Neuronal stem cell (in vitro differentiated cells): ENCODE data around the gene UCK2.

Experiments used
- DNase-seq: peaks from one replicate; pipeline ENCODE4 v3.0.0-alpha.2; 2013; ENCODE audit warnings: low spot score
- H2AFZ ChIP-seq: one replicate; pipeline ENCODE4 v1.6.1; 2013; ENCODE audit warnings: mild to moderate bottlenecking, low read length, inconsistent platforms
- H2AK5ac ChIP-seq: 2 replicates; pipeline ENCODE4 v1.6.1; 2013; ENCODE audit warnings: low read depth, mild to moderate bottlenecking, inconsistent platforms, low read length, moderate library complexity, mixed read lengths
- H2BK120ac ChIP-seq: 2 replicates; pipeline ENCODE4 v1.6.1; 2013; ENCODE audit warnings: low read depth, mild to moderate bottlenecking, inconsistent platforms, low read length, moderate library complexity, mixed read lengths
- H2BK12ac ChIP-seq: one replicate; pipeline ENCODE4 v1.6.1; 2013; ENCODE audit warnings: low read length, inconsistent platforms
- H2BK15ac ChIP-seq: 2 replicates; pipeline ENCODE4 v1.6.1; 2013; ENCODE audit warnings: mild to moderate bottlenecking, low read length, inconsistent platforms, mixed read lengths
- H2BK5ac ChIP-seq: one replicate; pipeline ENCODE4 v1.6.1; 2013; ENCODE audit warnings: inconsistent platforms, mild to moderate bottlenecking, low read length, moderate library complexity
- H3K14ac ChIP-seq: one replicate; pipeline ENCODE4 v1.6.1; 2013; ENCODE audit warnings: low read length, inconsistent platforms
- H3K18ac ChIP-seq: 2 replicates; pipeline ENCODE4 v1.6.1; 2013; ENCODE audit warnings: low read length, inconsistent platforms
- H3K23ac ChIP-seq: 2 replicates; pipeline ENCODE4 v1.6.1; 2013; ENCODE audit warnings: low read depth, mild to moderate bottlenecking, mixed read lengths, low read length, inconsistent platforms; ENCODE audit not compliant: poor library complexity
- H3K27ac ChIP-seq: replicated peaks from 3 replicates; pipeline ENCODE4 v1.5.1; 2013; ENCODE audit warnings: low read length, inconsistent platforms
- H3K27me3 ChIP-seq, 3 experiments: 2 replicates each; pipeline ENCODE4 v1.6.1; 2013; ENCODE audit warnings: low read length in 3 of 3, mild to moderate bottlenecking in 2 of 3, inconsistent platforms in 1 of 3, low read depth in 1 of 3, mixed read lengths in 1 of 3, moderate library complexity in 1 of 3; ENCODE audit not compliant: control insufficient read depth in 3 of 3, insufficient read depth in 3 of 3
- H3K36me3 ChIP-seq, 2 donors: replicated peaks in 1 of 2; 2 replicates each; pipeline ENCODE4 v1.6.1; 2013; ENCODE audit warnings: low read length in 2 of 2; ENCODE audit not compliant: control insufficient read depth in 2 of 2, insufficient read depth in 2 of 2
- H3K4ac ChIP-seq: 2 replicates; pipeline ENCODE4 v1.6.1; 2013; ENCODE audit warnings: inconsistent platforms, mild to moderate bottlenecking, low read length, moderate library complexity
- H3K4me1 ChIP-seq, 2 donors: 1 replicate in 1 of 2; 2 replicates in 1 of 2; pipeline ENCODE4 v1.6.1; 2013; ENCODE audit warnings: low read length in 2 of 2, low read depth in 1 of 2; ENCODE audit not compliant: control insufficient read depth in 2 of 2, insufficient read depth in 1 of 2
- H3K4me2 ChIP-seq: one replicate; pipeline ENCODE4 v1.6.1; 2013; ENCODE audit warnings: mild to moderate bottlenecking, low read length, inconsistent platforms; ENCODE audit not compliant: insufficient read depth, poor library complexity, severe bottlenecking
- H3K4me3 ChIP-seq, 2 donors: 2 replicates each; pipeline ENCODE4 v1.5.1; 2013; ENCODE audit warnings: low read length in 2 of 2, mild to moderate bottlenecking in 2 of 2, inconsistent platforms in 1 of 2, moderate library complexity in 1 of 2
- H3K79me1 ChIP-seq: one replicate; pipeline ENCODE4 v1.6.1; 2013; ENCODE audit warnings: low read depth, mild to moderate bottlenecking, inconsistent platforms, low read length, moderate library complexity
- H3K9ac ChIP-seq: one replicate; pipeline ENCODE4 v1.6.1; 2013; ENCODE audit warnings: mild to moderate bottlenecking, low read depth, low read length, inconsistent platforms; ENCODE audit not compliant: poor library complexity
- H3K9me3 ChIP-seq, 2 donors: replicated peaks in 1 of 2; 2 replicates each; pipeline versions ENCODE3 to v1.6.1; 2013; ENCODE audit warnings: low read length in 2 of 2, mild to moderate bottlenecking in 2 of 2, inconsistent platforms in 1 of 2, low read depth in 1 of 2, mixed read lengths in 1 of 2, moderate library complexity in 1 of 2; ENCODE audit not compliant: control insufficient read depth in 2 of 2, insufficient read depth in 1 of 2
- H4K8ac ChIP-seq: one replicate; pipeline ENCODE4 v1.6.1; 2013; ENCODE audit warnings: low read depth, mild to moderate bottlenecking, inconsistent platforms, low read length, moderate library complexity
- H4K91ac ChIP-seq: one replicate; pipeline ENCODE4 v1.6.1; 2013; ENCODE audit warnings: low read length, low read depth, mild to moderate bottlenecking, inconsistent platforms; ENCODE audit not compliant: poor library complexity
- WGBS, 2 donors: extraction: QIAGEN DNeasy Blood & Tissue Kit; methylation state at CpG; one replicate each; pipeline ENCODE4 v1.1.7; 2013; ENCODE audit warnings: missing lambda C conversion rate in 2 of 2, mixed read lengths in 1 of 2; ENCODE audit not compliant: insufficient read length in 2 of 2, insufficient replicate concordance in 1 of 2; ENCODE audit errors: extremely low coverage in 2 of 2; 5-methylcytosine and 5-hydroxymethylcytosine counted together

UCK2 gene

GRCh38 chr1:165915932-165916348 lies 88.5 kb downstream of the UCK2 start:
- H2AK5ac ChIP-seq: no peak overlapping the region
- no peak overlapping the region for H2BK15ac ChIP-seq
- H3K27me3 ChIP-seq: no peaks in the 10 kb centered on the region
- DNase-seq: no peak
- no peaks in the 10 kb centered on the region for H3K4me1 ChIP-seq
- H3K36me3 ChIP-seq: peaks cover 4 to 14% of the 10 kb centered on the region in 2 donors
- peaks cover 0 to 1% of the 10 kb centered on the region in 2 donors for H3K9me3 ChIP-seq
- H3K23ac ChIP-seq: no peak overlapping the region
- H2BK120ac ChIP-seq: no peak overlapping the region
- H4K8ac ChIP-seq: no peak overlapping the region
- no peak overlapping the region for H3K14ac ChIP-seq
- H3K4me3 ChIP-seq: no peak overlapping the region
- H3K27ac ChIP-seq: no peak overlapping the region
- H3K9ac ChIP-seq: no peak overlapping the region
- WGBS, 2 donors: no CpG with 5 or more reads among the region's 4 CpGs
- H3K79me1 ChIP-seq: no peaks in the 10 kb centered on the region
- H4K91ac ChIP-seq: no peak overlapping the region
- H2BK5ac ChIP-seq: no peak overlapping the region
- H2BK12ac ChIP-seq: no peak overlapping the region
- no peak overlapping the region for H3K18ac ChIP-seq
- no peak overlapping the region for H2AFZ ChIP-seq
- no peak overlapping the region for H3K4me2 ChIP-seq
- no peak overlapping the region for H3K4ac ChIP-seq

- no peak overlapping the region for H3K18ac ChIP-seq
- no peak overlapping the region for H2AK5ac ChIP-seq
- no peak overlapping the region for H3K27ac ChIP-seq
- H2BK15ac ChIP-seq: no peak overlapping the region
- no peak for DNase-seq
- H3K9ac ChIP-seq: no peak overlapping the region
- no peak overlapping the region for H3K23ac ChIP-seq
- no peak overlapping the region for H3K4me3 ChIP-seq
- H2BK120ac ChIP-seq: no peak overlapping the region
- H2BK5ac ChIP-seq: no peak overlapping the region
- no peak overlapping the region for H2BK12ac ChIP-seq
- H4K91ac ChIP-seq: no peak overlapping the region
- peaks cover 2 to 4% of the 10 kb centered on the region in 2 donors for H3K36me3 ChIP-seq
- H4K8ac ChIP-seq: no peak overlapping the region
- WGBS, 2 donors: no CpG with 5 or more reads among the region's 4 CpGs
- peaks cover 0 to 1% of the 10 kb centered on the region in 2 donors for H3K9me3 ChIP-seq
- no peak overlapping the region for H3K14ac ChIP-seq
- no peak overlapping the region for H3K4ac ChIP-seq
- no peaks in the 10 kb centered on the region for H3K4me1 ChIP-seq
- H3K79me1 ChIP-seq: no peaks in the 10 kb centered on the region
- no peak overlapping the region for H2AFZ ChIP-seq
- no peak overlapping the region for H3K4me2 ChIP-seq
- no peaks in the 10 kb centered on the region for H3K27me3 ChIP-seq
Observed at GRCh38 chr1:165917166-165917565, 89.8 kb downstream of the UCK2 start.

GRCh38 chr1:165924117-165924516 lies 96.7 kb downstream of the UCK2 start:
- Histone ChIP-seq H2BK120ac (no peak overlapping the region), H3K4me2 (no peak overlapping the region), H2BK12ac (no peak overlapping the region), H3K36me3 (no peaks in the 10 kb centered on the region), H2AK5ac (no peak overlapping the region), H4K8ac (no peak overlapping the region), H3K79me1 (no peaks in the 10 kb centered on the region), H2BK5ac (no peak overlapping the region), H3K9ac (no peak overlapping the region), H3K9me3 (no peaks in the 10 kb centered on the region), H3K14ac (no peak overlapping the region), H2AFZ (no peak overlapping the region), H2BK15ac (no peak overlapping the region), H3K18ac (no peak overlapping the region), H3K4me3 (no peak overlapping the region), H3K27me3 (no peaks in the 10 kb centered on the region), H3K27ac (no peak overlapping the region), H3K4me1 (no peaks in the 10 kb centered on the region), H3K4ac (no peak overlapping the region), H3K23ac (no peak overlapping the region), H4K91ac (no peak overlapping the region)
- DNase-seq: no peak
- no CpG with 5 or more reads among the region's 11 CpGs for WGBS, 2 donors

GRCh38 chr1:165925498-165926079 lies 98.2 kb downstream of the UCK2 start:
- Histone ChIP-seq H3K18ac (no peak overlapping the region), H4K8ac (no peak overlapping the region), H2BK12ac (no peak overlapping the region), H2AK5ac (no peak overlapping the region), H3K4me1 (no peaks in the 10 kb centered on the region), H2BK120ac (no peak overlapping the region), H3K4me3 (no peak overlapping the region), H3K4me2 (no peak overlapping the region), H4K91ac (no peak overlapping the region), H3K79me1 (no peaks in the 10 kb centered on the region), H3K27me3 (no peaks in the 10 kb centered on the region), H2BK5ac (no peak overlapping the region), H3K9me3 (no peaks in the 10 kb centered on the region), H2AFZ (no peak overlapping the region), H3K36me3 (no peaks in the 10 kb centered on the region), H3K9ac (no peak overlapping the region), H3K14ac (no peak overlapping the region), H3K23ac (no peak overlapping the region), H3K4ac (no peak overlapping the region), H3K27ac (no peak overlapping the region), H2BK15ac (no peak overlapping the region)
- WGBS, 2 donors: no CpG with 5 or more reads among the region's 7 CpGs
- no peak for DNase-seq
